Esophagus mucosa (tissue), 1 donor: ENCODE measurements around the gene KCNJ5. TPM values are rescaled to one million over a fixed set of nuclear protein-coding genes. Genes with fewer than 3 reads are reported as not detected.

Source experiments
- ATAC-seq: fragments of 200-7000 bp; cut with Tn5 transposase; one replicate; pipeline ENCODE4 v1.9.1; 2020
- total RNA-seq: library from RNA; stranded (reverse); gene quantifications from one replicate; pipeline ENCODE4 v1.2.4, GENCODE V29; 2023
- donor health status: DM: yes; HTN: yes; CAD: no.

The KCNJ5 gene
- total RNA-seq: 0.08 TPM

GRCh38 chr11:128890543-128891368 is at the start of gene KCNJ5:
Gene KCNJ5 (plus strand): TSS chr11:128891356. CDS start chr11:128911274, 19,918 bp downstream.
- ATAC-seq: peak; percentile 58

GRCh38 chr11:128841461-128842072 is 49.6 kb upstream of the KCNJ5 start:
- ATAC-seq: peak; percentile 48

GRCh38 chr11:128843198-128843785 is 47.9 kb upstream of the KCNJ5 start:
- ATAC-seq: no peak

- peak; percentile 22 for ATAC-seq
These were observed 45.8 kb upstream of the KCNJ5 start for GRCh38 chr11:128845334-128845780.

- ATAC-seq: no peak
These were observed 44.2 kb upstream of the KCNJ5 start for GRCh38 chr11:128846985-128847384.

GRCh38 chr11:128848815-128849455 is 42.2 kb upstream of the KCNJ5 start:
- ATAC-seq: no peak

- no peak for ATAC-seq
These were observed 38.7 kb upstream of the KCNJ5 start for GRCh38 chr11:128852327-128853023.

GRCh38 chr11:128853559-128853958 is 37.6 kb upstream of the KCNJ5 start:
- no peak for ATAC-seq

GRCh38 chr11:128854841-128855240 is 36.3 kb upstream of the KCNJ5 start:
- ATAC-seq: no peak

GRCh38 chr11:128856241-128856640 is 34.9 kb upstream of the KCNJ5 start:
- no peak for ATAC-seq

GRCh38 chr11:128857341-128857740 is 33.8 kb upstream of the KCNJ5 start:
- ATAC-seq: no peak

GRCh38 chr11:128859563-128860441 is 31.4 kb upstream of the KCNJ5 start:
- peak; percentile 67 for ATAC-seq

- no peak for ATAC-seq
These were observed 30.4 kb upstream of the KCNJ5 start for GRCh38 chr11:128860571-128861361.

- ATAC-seq: no peak
These were observed 28.8 kb upstream of the KCNJ5 start for GRCh38 chr11:128862406-128862805.

GRCh38 chr11:128862908-128863660 is 28.1 kb upstream of the KCNJ5 start:
- ATAC-seq: no peak

- no peak for ATAC-seq
These were observed 25.7 kb upstream of the KCNJ5 start for GRCh38 chr11:128865490-128865889.

GRCh38 chr11:128867277-128867676 is 23.9 kb upstream of the KCNJ5 start, which contains the start of gene KCNJ1:
Gene KCNJ1 (minus strand): TSS chr11:128867296. CDS start chr11:128840243, 27,053 bp downstream.
- ATAC-seq: no peak

- ATAC-seq: peak; percentile 7
These were observed 22.1 kb upstream of the KCNJ5 start for GRCh38 chr11:128868841-128869671.

GRCh38 chr11:128871168-128871610 is 20.0 kb upstream of the KCNJ5 start:
- ATAC-seq: no peak
